Tibial nerve (tissue), 4 donors: ENCODE data around the gene SSTR4.

Source experiments
- CTCF ChIP-seq, 5 experiments: fragments of 200-600 bp in 3 of 5; fragments of 450-650 bp in 2 of 5; sonication (generic) in 3 of 5; IDR thresholded peaks; one replicate each; pipeline ENCODE4 v1.5.1; 2016 to 2019; ENCODE audit warnings: antibody characterized with exemption in 5 of 5, mild to moderate bottlenecking in 3 of 5, moderate library complexity in 2 of 5
- EP300 ChIP-seq, 2 donors: sonication (generic); formaldehyde crosslinking; IDR thresholded peaks; one replicate each; pipeline ENCODE4 v1.6.1; 2017; ENCODE audit warnings: antibody characterized with exemption in 2 of 2, mild to moderate bottlenecking in 1 of 2
- POLR2A ChIP-seq, 2 donors: fragments of 450-650 bp; IDR thresholded peaks; one replicate each; pipeline ENCODE4 v1.6.1; 2017; ENCODE audit warnings: antibody characterized with exemption in 2 of 2, mild to moderate bottlenecking in 2 of 2, moderate library complexity in 2 of 2

- no peak for TF ChIP-seq EP300 (IDR thresholded peaks at IDR 0.05)
- no peak for TF ChIP-seq CTCF (IDR thresholded peaks at IDR 0.05)
- TF ChIP-seq POLR2A (IDR thresholded peaks at IDR 0.05): no peak
Measured at GRCh38 chr20:23039885-23040508, 4.9 kb downstream of the SSTR4 start.
